HG02943 (cell line): Measurements from ENCODE around the gene PCCB.
"Not testable (repeated sequence)": the region's sequence is repeated elsewhere in the genome, so short reads cannot be mapped to it uniquely, and the experiment has no call there.

Source experiments
- ATAC-seq: cut with Tn5 transposase; IDR thresholded peaks from one replicate; pipeline ENCODE4 v1.9.1; 2021; ENCODE audit warnings: mild to moderate bottlenecking, low read depth, moderate library complexity; ENCODE audit not compliant: unreplicated experiment

PCCB gene

GRCh38 chr3:136311261-136311660, 61.1 kb downstream of the PCCB start:
- ATAC-seq = no peak

- ATAC-seq = no peak
These were observed 61.8 kb downstream of the PCCB start for GRCh38 chr3:136311968-136312367.

- no peak for ATAC-seq
These were observed 76.2 kb downstream of the PCCB start for GRCh38 chr3:136326316-136326715.

- no peak for ATAC-seq
These were observed 77.5 kb downstream of the PCCB start for GRCh38 chr3:136327671-136328070.

- ATAC-seq = no peak
These were observed 79.5 kb downstream of the PCCB start for GRCh38 chr3:136329593-136329992.

- ATAC-seq = no peak
These were observed 80.8 kb downstream of the PCCB start for GRCh38 chr3:136330900-136331299.

GRCh38 chr3:136332302-136332701, 82.2 kb downstream of the PCCB start:
- no peak for ATAC-seq

- no peak for ATAC-seq
These were observed 82.6 kb downstream of the PCCB start for GRCh38 chr3:136332776-136333175.

- ATAC-seq = no peak
These were observed 84.1 kb downstream of the PCCB start for GRCh38 chr3:136334209-136334608.

- ATAC-seq = not testable (repeated sequence)
These were observed 84.6 kb downstream of the PCCB start for GRCh38 chr3:136334726-136335125.

GRCh38 chr3:136336329-136337100, 86.4 kb downstream of the PCCB start:
- ATAC-seq = no peak

GRCh38 chr3:136343446-136343845, 93.3 kb downstream of the PCCB start:
- ATAC-seq = no peak

- ATAC-seq = no peak
These were observed 93.9 kb downstream of the PCCB start for GRCh38 chr3:136343873-136344555.

- no peak for ATAC-seq
These were observed 96.3 kb downstream of the PCCB start for GRCh38 chr3:136346486-136346885.

- ATAC-seq = no peak
These were observed 100.0 kb downstream of the PCCB start for GRCh38 chr3:136350132-136350531.

- no peak for ATAC-seq
These were observed 100.4 kb downstream of the PCCB start for GRCh38 chr3:136350557-136350956.

GRCh38 chr3:136351351-136351750, 101.2 kb downstream of the PCCB start:
- no peak for ATAC-seq

- no peak for ATAC-seq
These were observed 101.8 kb downstream of the PCCB start for GRCh38 chr3:136351905-136352304.

- no peak for ATAC-seq
These were observed 103.3 kb downstream of the PCCB start for GRCh38 chr3:136353461-136353860.

- ATAC-seq = no peak
These were observed 116.1 kb downstream of the PCCB start for GRCh38 chr3:136366289-136366688.

- not testable (repeated sequence) for ATAC-seq
These were observed 125.7 kb downstream of the PCCB start for GRCh38 chr3:136375800-136376199.

GRCh38 chr3:136377508-136377907, 127.4 kb downstream of the PCCB start:
- ATAC-seq = no peak
